WERI-Rb-1 (cell line): Measurements from ENCODE around the gene PHACTR1.

Experiments used
- DNase-seq: peaks from one replicate; pipeline ENCODE4 v3.0.0-alpha.2; 2020
- H3K27ac ChIP-seq: fragments of 250-450 bp; sonication (Bioruptor Pico); 2 replicates; pipeline ENCODE4 v1.5.1; 2020; ENCODE audit warnings: mild to moderate bottlenecking, moderate library complexity
- H3K27me3 ChIP-seq: fragments of 250-450 bp; sonication (Bioruptor Pico); 2 replicates; pipeline ENCODE4 v1.5.1; 2021; ENCODE audit warnings: mild to moderate bottlenecking, low read depth, moderate library complexity; ENCODE audit not compliant: insufficient read depth, severe bottlenecking
- H3K36me3 ChIP-seq: fragments of 250-450 bp; sonication (Bioruptor Pico); 2 replicates; pipeline ENCODE4 v1.5.1; 2020; ENCODE audit warnings: mild to moderate bottlenecking, moderate library complexity
- H3K4me3 ChIP-seq: 2 replicates; pipeline ENCODE4 v1.5.1; 2011; ENCODE audit warnings: low read depth, mild to moderate bottlenecking, control low read depth, low read length
- H3K9me3 ChIP-seq: fragments of 250-450 bp; sonication (Bioruptor Pico); 2 replicates; pipeline ENCODE4 v1.5.1; 2021; ENCODE audit warnings: mild to moderate bottlenecking, moderate library complexity; ENCODE audit not compliant: severe bottlenecking
- CTCF ChIP-seq: IDR thresholded peaks from 2 replicates; pipeline ENCODE4 v1.5.1; 2011; ENCODE audit warnings: low read depth, mild to moderate bottlenecking, control low read depth, inconsistent platforms, low read length

Gene PHACTR1

GRCh38 chr6:13302291-13302690, 585.7 kb downstream of the PHACTR1 start:
- Histone ChIP-seq H3K27ac (no peak overlapping the region), H3K4me3 (no peak overlapping the region), H3K36me3 (peaks cover 68% of the 10 kb centered on the region), H3K27me3 (no peaks in the 10 kb centered on the region), H3K9me3 (no peaks in the 10 kb centered on the region)
- no peak for DNase-seq
- TF ChIP-seq CTCF = no peak

DNA sequence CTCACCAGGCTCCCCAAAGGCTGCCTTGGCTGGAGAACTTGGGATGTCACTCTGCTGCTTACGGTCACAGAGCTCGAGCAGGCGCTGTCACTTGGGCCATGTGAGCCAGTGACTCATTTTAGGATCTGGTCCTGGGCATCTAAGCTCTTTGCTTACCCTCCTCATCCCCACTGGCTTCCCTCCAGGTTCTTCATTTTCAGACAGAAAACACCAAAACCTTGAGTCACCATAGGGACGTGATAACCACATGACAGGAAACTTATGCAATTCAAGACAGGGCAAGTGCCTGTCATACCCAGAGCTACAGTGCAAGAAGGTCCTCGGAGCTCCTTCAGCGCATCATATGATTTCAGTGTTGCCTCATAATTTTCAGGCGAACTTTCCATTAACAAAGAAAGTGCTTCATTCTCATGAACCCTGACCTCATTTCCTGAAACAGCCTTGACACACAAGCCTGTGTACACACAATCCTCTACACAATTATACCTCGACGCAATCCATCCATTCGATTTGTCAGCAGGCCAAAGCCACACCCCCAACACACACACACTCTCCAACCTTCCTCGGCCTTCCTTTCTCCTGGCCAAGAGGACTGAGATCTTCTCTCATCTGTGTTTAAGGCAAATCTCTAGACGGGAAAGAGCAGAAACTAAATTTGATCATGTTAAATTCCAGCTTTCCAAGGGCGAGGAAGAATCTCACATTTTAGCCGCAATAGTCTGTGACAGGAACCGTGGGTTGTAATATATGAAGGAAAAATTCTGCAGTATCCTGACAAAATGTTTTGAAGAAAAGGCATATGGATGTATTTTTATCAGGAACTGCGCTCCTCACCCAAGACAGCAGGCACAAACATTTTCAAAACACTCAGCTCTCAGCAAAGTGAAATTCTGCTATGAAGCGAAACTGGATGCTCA, 586.4 kb downstream of the PHACTR1 start:
- peak overlapping the region; percentile 72 for H3K27ac ChIP-seq
- no peak for TF ChIP-seq CTCF
- H3K36me3 ChIP-seq = peaks cover 71% of the 10 kb centered on the region

GRCh38 chr6:13303668-13304017, 587.1 kb downstream of the PHACTR1 start:
- Histone ChIP-seq H3K27ac (peak overlapping the region; percentile 72), H3K36me3 (peaks cover 71% of the 10 kb centered on the region), H3K27me3 (no peaks in the 10 kb centered on the region), H3K9me3 (no peaks in the 10 kb centered on the region), H3K4me3 (no peak overlapping the region)
- no peak for TF ChIP-seq CTCF
- peak; percentile 65 for DNase-seq

More for the DNA sequence above, 586.4 kb downstream of the PHACTR1 start:
- Histone ChIP-seq H3K9me3 (no peaks in the 10 kb centered on the region), H3K4me3 (no peak overlapping the region), H3K27me3 (no peaks in the 10 kb centered on the region)
- no peak for DNase-seq

- no peak for DNase-seq
- Histone ChIP-seq H3K27me3 (no peaks in the 10 kb centered on the region), H3K27ac (peak overlapping the region; percentile 72), H3K4me3 (no peak overlapping the region), H3K36me3 (peaks cover 74% of the 10 kb centered on the region), H3K9me3 (no peaks in the 10 kb centered on the region)
- TF ChIP-seq CTCF = no peak
Measured at GRCh38 chr6:13304101-13304500, 587.5 kb downstream of the PHACTR1 start.

DNA sequence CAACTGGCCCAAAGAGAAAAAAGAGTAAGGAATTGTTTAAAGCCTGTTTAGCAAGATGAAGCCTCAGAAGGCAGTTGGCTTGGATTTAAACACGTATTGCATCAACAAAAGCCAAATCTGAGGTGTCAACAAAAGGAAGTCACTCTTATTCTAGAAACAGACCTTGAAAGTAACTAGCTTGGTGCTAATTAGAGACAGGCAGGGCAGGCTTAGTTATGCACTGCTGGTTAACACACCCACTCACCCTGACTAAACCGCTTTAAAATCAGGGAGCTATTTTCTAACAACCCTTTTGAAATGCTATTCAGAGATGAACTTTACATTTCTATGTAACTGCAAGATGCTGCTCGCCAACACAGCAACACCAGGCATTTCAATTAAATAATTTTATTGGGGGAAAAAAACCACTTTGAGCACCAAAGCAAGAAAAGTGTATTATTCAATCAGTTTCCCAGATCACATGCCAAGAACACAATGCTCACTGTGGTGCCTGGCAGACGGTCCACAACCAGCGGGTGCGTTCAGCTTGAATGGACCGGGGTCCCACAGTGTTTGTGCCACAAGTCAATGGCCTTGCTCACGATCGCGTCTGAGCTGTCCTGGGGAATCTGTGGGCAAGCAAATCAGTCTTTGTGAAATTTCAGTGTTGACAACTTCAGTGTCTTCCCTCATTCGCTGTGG, 588.2 kb downstream of the PHACTR1 start:
- peak overlapping the region; percentile 2; the same call in 1 of the 2 replicates for H3K4me3 ChIP-seq
- TF ChIP-seq CTCF = no peak
- H3K36me3 ChIP-seq = peaks cover 74% of the 10 kb centered on the region
- H3K27me3 ChIP-seq = no peaks in the 10 kb centered on the region
- peak; percentile 73 for DNase-seq
- no peaks in the 10 kb centered on the region for H3K9me3 ChIP-seq
- H3K27ac ChIP-seq = peak overlapping the region; percentile 72
